Neural crest cell (in vitro differentiated cells): ENCODE measurements around the gene IMPG1. TPM values are rescaled to one million over a fixed set of nuclear protein-coding genes. Genes with fewer than 3 reads are reported as not detected.
"Not testable (repeated sequence)": the region's sequence is repeated elsewhere in the genome, so short reads cannot be mapped to it uniquely, and the experiment has no call there.

ENCODE experiments used
- DNase-seq: peaks from one replicate; pipeline ENCODE4 v3.0.0; 2021; ENCODE audit warnings: low read depth, mixed read lengths, low spot score
- H3K27ac Mint-ChIP-seq: one replicate; pipeline ENCODE4 v1.8.0; 2021; ENCODE audit warnings: mild to moderate bottlenecking, mixed read lengths; ENCODE audit not compliant: unreplicated experiment
- H3K27me3 Mint-ChIP-seq: 2 replicates; pipeline ENCODE4 v1.8.0; 2021; ENCODE audit warnings: low read depth, mild to moderate bottlenecking, mixed read lengths
- H3K36me3 Mint-ChIP-seq: 2 replicates; pipeline ENCODE4 v1.8.0; 2021; ENCODE audit warnings: low read depth, mild to moderate bottlenecking, mixed read lengths
- H3K4me1 Mint-ChIP-seq: 2 replicates; pipeline ENCODE4 v1.8.0; 2021; ENCODE audit warnings: mixed read lengths
- H3K4me3 Mint-ChIP-seq: one replicate; pipeline ENCODE4 v1.8.0; 2021; ENCODE audit warnings: mild to moderate bottlenecking, mixed read lengths
- H3K9me3 Mint-ChIP-seq: 2 replicates; pipeline ENCODE4 v1.8.0; 2021; ENCODE audit warnings: mixed read lengths
- total RNA-seq: library from RNA; stranded (reverse); gene quantifications from 2 replicates; pipeline ENCODE4 v1.2.1, GENCODE V29; 2021
- TF ChIP-seq, protein P1 (sequence below): fragments of 200-600 bp; sonication (generic); conservative IDR thresholded peaks from 2 replicates; pipeline ENCODE4 v1.5.0; 2021; ENCODE audit warnings: antibody characterized with exemption, mild to moderate bottlenecking

The IMPG1 gene
- total RNA-seq, 1 donor from 2014 or later: not detected

DNA sequence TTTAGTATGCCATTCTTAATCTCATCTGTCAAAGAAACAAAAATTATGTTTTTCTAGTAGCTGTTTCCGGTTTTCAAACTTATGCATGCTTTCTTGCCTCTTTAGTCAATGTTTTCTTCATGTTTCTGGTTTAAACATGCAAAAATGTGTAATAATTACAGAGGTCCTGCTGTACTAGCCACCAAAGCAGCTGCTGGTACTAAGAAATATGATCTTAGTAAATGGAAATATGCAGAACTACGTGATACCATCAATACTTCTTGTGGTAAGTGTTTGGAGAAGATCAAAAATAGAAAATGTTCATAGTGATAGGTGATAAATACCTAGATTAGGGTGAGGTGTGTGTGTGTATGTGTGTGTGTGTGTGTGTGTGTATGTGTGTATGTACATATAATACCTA, 165.0 kb downstream of the IMPG1 start:
- Mint-ChIP-seq H3K27ac (no peak overlapping the region), H3K36me3 (peaks cover 6% of the 10 kb centered on the region), H3K27me3 (no peaks in the 10 kb centered on the region), H3K4me3 (no peak overlapping the region), H3K9me3 (no peaks in the 10 kb centered on the region), H3K4me1 (no peaks in the 10 kb centered on the region)
- DNase-seq: no peak
- TF ChIP-seq, protein P1, sequence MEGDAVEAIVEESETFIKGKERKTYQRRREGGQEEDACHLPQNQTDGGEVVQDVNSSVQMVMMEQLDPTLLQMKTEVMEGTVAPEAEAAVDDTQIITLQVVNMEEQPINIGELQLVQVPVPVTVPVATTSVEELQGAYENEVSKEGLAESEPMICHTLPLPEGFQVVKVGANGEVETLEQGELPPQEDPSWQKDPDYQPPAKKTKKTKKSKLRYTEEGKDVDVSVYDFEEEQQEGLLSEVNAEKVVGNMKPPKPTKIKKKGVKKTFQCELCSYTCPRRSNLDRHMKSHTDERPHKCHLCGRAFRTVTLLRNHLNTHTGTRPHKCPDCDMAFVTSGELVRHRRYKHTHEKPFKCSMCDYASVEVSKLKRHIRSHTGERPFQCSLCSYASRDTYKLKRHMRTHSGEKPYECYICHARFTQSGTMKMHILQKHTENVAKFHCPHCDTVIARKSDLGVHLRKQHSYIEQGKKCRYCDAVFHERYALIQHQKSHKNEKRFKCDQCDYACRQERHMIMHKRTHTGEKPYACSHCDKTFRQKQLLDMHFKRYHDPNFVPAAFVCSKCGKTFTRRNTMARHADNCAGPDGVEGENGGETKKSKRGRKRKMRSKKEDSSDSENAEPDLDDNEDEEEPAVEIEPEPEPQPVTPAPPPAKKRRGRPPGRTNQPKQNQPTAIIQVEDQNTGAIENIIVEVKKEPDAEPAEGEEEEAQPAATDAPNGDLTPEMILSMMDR: no peak

DNA sequence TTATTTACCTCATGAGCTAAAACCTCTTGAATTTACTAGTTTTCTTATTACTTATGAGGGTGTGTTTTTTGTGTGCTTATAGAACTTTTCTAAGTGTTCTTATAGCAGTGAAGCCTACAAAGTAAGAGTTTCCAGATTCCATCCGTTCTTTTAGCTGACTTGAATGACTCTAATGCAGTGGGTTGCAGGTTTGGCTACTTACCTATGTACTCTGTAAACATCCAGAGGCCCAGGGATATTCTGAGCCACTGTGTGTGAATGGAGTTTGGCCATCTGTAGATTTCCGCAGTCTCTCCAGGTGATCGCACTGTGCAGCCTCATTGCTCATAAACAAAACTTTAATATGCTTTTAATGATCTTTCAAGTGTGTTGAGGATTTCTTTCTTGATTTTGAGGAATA, 165.6 kb downstream of the IMPG1 start:
- Mint-ChIP-seq H3K27me3 (no peaks in the 10 kb centered on the region), H3K36me3 (peaks cover 6% of the 10 kb centered on the region), H3K27ac (no peak overlapping the region), H3K4me1 (no peaks in the 10 kb centered on the region), H3K4me3 (no peak overlapping the region), H3K9me3 (no peaks in the 10 kb centered on the region)
- DNase-seq: no peak
- TF ChIP-seq, protein P1: no peak

DNA sequence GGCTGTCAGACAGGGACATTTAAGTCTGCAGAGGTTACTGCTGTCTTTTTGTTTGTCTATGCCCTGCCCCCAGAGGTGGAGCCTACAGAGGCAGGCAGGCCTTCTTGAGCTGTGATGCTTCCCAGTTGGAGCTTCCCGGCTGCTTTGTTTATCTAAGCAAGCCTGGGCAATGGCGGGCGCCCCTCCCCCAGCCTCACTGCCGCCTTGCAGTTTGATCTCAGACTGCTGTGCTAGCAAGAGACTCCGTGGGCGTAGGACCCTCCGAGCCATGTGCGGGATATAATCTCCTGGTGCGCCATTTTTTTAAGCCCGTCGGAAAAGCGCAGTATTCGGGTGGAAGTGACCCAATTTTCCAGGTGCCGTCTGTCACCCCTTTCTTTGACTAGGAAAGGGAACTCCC, 167.3 kb downstream of the IMPG1 start:
- H3K27ac Mint-ChIP-seq, H3K9me3 Mint-ChIP-seq, DNase-seq, H3K4me3 Mint-ChIP-seq, H3K4me1 Mint-ChIP-seq, H3K27me3 Mint-ChIP-seq: not testable (repeated sequence)
- peaks cover 11% of the 10 kb centered on the region for H3K36me3 Mint-ChIP-seq

- not testable (repeated sequence) for DNase-seq, H3K27me3 Mint-ChIP-seq, H3K9me3 Mint-ChIP-seq, H3K36me3 Mint-ChIP-seq, H3K4me3 Mint-ChIP-seq, H3K4me1 Mint-ChIP-seq, H3K27ac Mint-ChIP-seq
These were observed 172.2 kb downstream of the IMPG1 start for GRCh38 chr6:75900216-75900615.

DNA sequence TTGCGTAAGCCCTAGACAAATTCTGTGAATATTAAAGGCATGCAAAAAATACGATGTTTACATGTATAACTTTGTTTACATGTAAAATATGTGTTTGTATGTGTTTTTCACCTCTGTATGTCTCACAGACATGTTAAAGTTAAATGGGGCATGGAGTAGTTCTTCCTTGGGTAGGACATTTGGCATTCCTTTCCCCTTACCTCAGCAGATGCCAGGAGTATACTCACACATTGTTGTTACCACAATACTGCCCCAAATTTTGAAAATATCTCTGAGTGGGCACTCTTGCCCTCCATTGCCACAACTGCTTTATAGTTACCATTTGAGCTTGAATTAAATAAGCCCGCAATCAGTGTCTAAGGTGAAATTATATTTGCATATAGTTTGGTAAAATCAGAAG, 175.9 kb downstream of the IMPG1 start:
- Mint-ChIP-seq H3K9me3 (no peaks in the 10 kb centered on the region), H3K36me3 (peaks cover 8% of the 10 kb centered on the region), H3K4me3 (no peak overlapping the region), H3K27ac (no peak overlapping the region), H3K27me3 (no peaks in the 10 kb centered on the region), H3K4me1 (peaks cover 4% of the 10 kb centered on the region)
- DNase-seq: no peak
- TF ChIP-seq, protein P1: no peak

DNA sequence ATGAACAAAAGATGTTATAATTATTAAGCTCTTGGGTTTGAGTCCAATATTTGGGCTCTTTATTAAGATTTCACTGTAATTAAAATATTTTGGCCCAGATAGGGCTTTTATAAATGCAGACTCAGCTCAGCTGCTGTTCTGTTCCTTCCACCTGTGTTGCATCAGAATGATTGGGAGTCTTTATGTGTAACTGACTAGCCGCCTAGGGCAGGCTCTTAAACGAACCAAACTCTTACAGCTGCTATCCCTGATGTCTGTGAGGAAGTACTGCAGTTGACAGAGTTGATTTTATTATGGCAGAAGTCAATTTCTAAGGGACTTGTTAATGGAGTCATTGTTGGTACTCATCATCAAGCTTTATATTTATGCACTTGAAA, 178.7 kb downstream of the IMPG1 start:
- H3K27ac Mint-ChIP-seq: no peak overlapping the region
- peaks cover 6% of the 10 kb centered on the region for H3K36me3 Mint-ChIP-seq
- DNase-seq: no peak
- no peak overlapping the region for H3K4me3 Mint-ChIP-seq
- no peaks in the 10 kb centered on the region for H3K9me3 Mint-ChIP-seq
- no peaks in the 10 kb centered on the region for H3K27me3 Mint-ChIP-seq
- peaks cover 4% of the 10 kb centered on the region for H3K4me1 Mint-ChIP-seq
- TF ChIP-seq, protein P1: no peak
